Thyroid gland (tissue), 4 donors: ENCODE results near the gene LRRFIP2. TPM values are rescaled to one million over a fixed set of nuclear protein-coding genes. Genes with fewer than 3 reads are reported as not detected.
A peak's percentile ranks its signal among the peaks of the same experiment; 100 is the strongest.

ENCODE experiments used
- DNase-seq, 2 donors: peaks; one replicate each; pipeline ENCODE4 v3.0.0-alpha.2; 2019
- H3K27ac ChIP-seq, 3 donors: fragments of 200-600 bp; sonication (generic); 1 replicate in 2 of 3; 2 replicates in 1 of 3; pipeline ENCODE4 v1.5.1; 2016 to 2019; ENCODE audit warnings: mild to moderate bottlenecking in 1 of 3, moderate library complexity in 1 of 3
- H3K27me3 ChIP-seq: fragments of 200-600 bp; sonication (generic); one replicate; pipeline ENCODE4 v1.5.1; 2019
- H3K36me3 ChIP-seq, 2 donors: fragments of 200-600 bp; sonication (generic); one replicate each; pipeline ENCODE4 v1.5.1; 2016 to 2019
- H3K4me1 ChIP-seq, 2 donors: fragments of 200-600 bp; sonication (generic); one replicate each; pipeline ENCODE4 v1.5.1; 2017 to 2019
- H3K4me3 ChIP-seq, 3 donors: fragments of 200-600 bp; sonication (generic); replicated peaks in 1 of 3; 1 replicate in 2 of 3; 2 replicates in 1 of 3; pipeline ENCODE4 v1.5.1; 2016; ENCODE audit warnings: mild to moderate bottlenecking in 1 of 3
- H3K9me3 ChIP-seq: fragments of 200-600 bp; sonication (generic); one replicate; pipeline ENCODE4 v1.5.1; 2017
- POLR2A ChIP-seq, 2 donors: fragments of 450-650 bp; IDR thresholded peaks; one replicate each; pipeline ENCODE4 v1.6.1; 2017; ENCODE audit warnings: antibody characterized with exemption in 2 of 2, mild to moderate bottlenecking in 2 of 2, moderate library complexity in 1 of 2
- WGBS, 2 donors: methylation state at CpG; one replicate each; pipeline ENCODE4 v1.1.5; 2017; 5-methylcytosine and 5-hydroxymethylcytosine counted together
- intact Hi-C: fragments of 100-400 bp; cut with DNase I; formaldehyde crosslinking; loops from one replicate; pipeline ENCODE4 v1.15.1; 2023
- total RNA-seq, 4 donors: library from RNA; depleted of rRNA; stranded (reverse); fragments of >200 nt; gene quantifications; one replicate each; pipeline ENCODE4 v1.2.3, GENCODE V29; 2016
- TF ChIP-seq, protein P1 (sequence below), 6 experiments: fragments of 200-600 bp in 3 of 6; fragments of 450-650 bp in 3 of 6; sonication (generic) in 3 of 6; IDR thresholded peaks; one replicate each; pipeline ENCODE4 v1.5.1; 2016 to 2019; ENCODE audit warnings: antibody characterized with exemption in 6 of 6, mild to moderate bottlenecking in 2 of 6, inconsistent platforms in 1 of 6, moderate library complexity in 1 of 6

The LRRFIP2 gene
- total RNA-seq, 4 donors from 2014 or later = 86.4 to 147 (median 93.8) TPM

GRCh38 chr3:37145611-37146010 lies 28.8 kb downstream of the LRRFIP2 start:
- H3K36me3 ChIP-seq = peaks cover 0 to 2% of the 10 kb centered on the region in 2 donors
- no peaks in the 10 kb centered on the region for H3K27me3 ChIP-seq
- H3K9me3 ChIP-seq = no peaks in the 10 kb centered on the region
- intact Hi-C loops = no loop called here
- 44 to 47% methylated on average over 2 of the region's 2 CpGs for WGBS, 2 donors
- TF ChIP-seq, protein P1, sequence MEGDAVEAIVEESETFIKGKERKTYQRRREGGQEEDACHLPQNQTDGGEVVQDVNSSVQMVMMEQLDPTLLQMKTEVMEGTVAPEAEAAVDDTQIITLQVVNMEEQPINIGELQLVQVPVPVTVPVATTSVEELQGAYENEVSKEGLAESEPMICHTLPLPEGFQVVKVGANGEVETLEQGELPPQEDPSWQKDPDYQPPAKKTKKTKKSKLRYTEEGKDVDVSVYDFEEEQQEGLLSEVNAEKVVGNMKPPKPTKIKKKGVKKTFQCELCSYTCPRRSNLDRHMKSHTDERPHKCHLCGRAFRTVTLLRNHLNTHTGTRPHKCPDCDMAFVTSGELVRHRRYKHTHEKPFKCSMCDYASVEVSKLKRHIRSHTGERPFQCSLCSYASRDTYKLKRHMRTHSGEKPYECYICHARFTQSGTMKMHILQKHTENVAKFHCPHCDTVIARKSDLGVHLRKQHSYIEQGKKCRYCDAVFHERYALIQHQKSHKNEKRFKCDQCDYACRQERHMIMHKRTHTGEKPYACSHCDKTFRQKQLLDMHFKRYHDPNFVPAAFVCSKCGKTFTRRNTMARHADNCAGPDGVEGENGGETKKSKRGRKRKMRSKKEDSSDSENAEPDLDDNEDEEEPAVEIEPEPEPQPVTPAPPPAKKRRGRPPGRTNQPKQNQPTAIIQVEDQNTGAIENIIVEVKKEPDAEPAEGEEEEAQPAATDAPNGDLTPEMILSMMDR (IDR thresholded peaks at IDR 0.05) = no peak
- no peak for TF ChIP-seq POLR2A (IDR thresholded peaks at IDR 0.05)
- no peak for DNase-seq
- H3K4me3 ChIP-seq = no peak overlapping the region
- peaks cover 15 to 21% of the 10 kb centered on the region in 2 donors for H3K4me1 ChIP-seq
- peak overlapping the region in 1 of 3 donors; percentile 24 for H3K27ac ChIP-seq

GRCh38 chr3:37144806-37145205 lies 29.6 kb downstream of the LRRFIP2 start:
- Histone ChIP-seq H3K4me1 (peaks cover 15 to 21% of the 10 kb centered on the region in 2 donors), H3K27ac (peak overlapping the region in 2 of 3 donors; percentile 16 to 24), H3K36me3 (peaks cover 0 to 2% of the 10 kb centered on the region in 2 donors), H3K9me3 (no peaks in the 10 kb centered on the region), H3K27me3 (no peaks in the 10 kb centered on the region), H3K4me3 (no peak overlapping the region)
- TF ChIP-seq, protein P1 (IDR thresholded peaks at IDR 0.05) = no peak
- TF ChIP-seq POLR2A (IDR thresholded peaks at IDR 0.05) = no peak
- no peak for DNase-seq
- intact Hi-C loops = no loop called here

GRCh38 chr3:37143821-37144220 lies 30.6 kb downstream of the LRRFIP2 start:
- TF ChIP-seq, protein P1 (IDR thresholded peaks at IDR 0.05) = no peak
- TF ChIP-seq POLR2A (IDR thresholded peaks at IDR 0.05) = no peak
- Histone ChIP-seq H3K27ac (no peak overlapping the region), H3K4me1 (peaks cover 15 to 24% of the 10 kb centered on the region in 2 donors), H3K36me3 (peaks cover 0 to 2% of the 10 kb centered on the region in 2 donors), H3K9me3 (no peaks in the 10 kb centered on the region), H3K4me3 (no peak overlapping the region), H3K27me3 (no peaks in the 10 kb centered on the region)
- WGBS, 2 donors = 92 to 93% methylated on average over 9 of the region's 9 CpGs
- intact Hi-C loops = no loop called here
- DNase-seq = no peak

GRCh38 chr3:37141676-37142075 lies 32.7 kb downstream of the LRRFIP2 start:
- H3K9me3 ChIP-seq = no peaks in the 10 kb centered on the region
- H3K27me3 ChIP-seq = no peaks in the 10 kb centered on the region
- H3K27ac ChIP-seq = no peak overlapping the region
- 82 to 93% methylated on average over 3 of the region's 3 CpGs for WGBS, 2 donors
- no peak overlapping the region for H3K4me3 ChIP-seq
- peaks cover 15 to 25% of the 10 kb centered on the region in 2 donors for H3K4me1 ChIP-seq
- intact Hi-C loops = no loop called here
- DNase-seq = no peak
- H3K36me3 ChIP-seq = no peaks in the 10 kb centered on the region
- TF ChIP-seq, protein P1 (IDR thresholded peaks at IDR 0.05) = no peak
- no peak for TF ChIP-seq POLR2A (IDR thresholded peaks at IDR 0.05)

GRCh38 chr3:37140899-37141541 lies 33.4 kb downstream of the LRRFIP2 start:
- Histone ChIP-seq H3K27ac (no peak overlapping the region), H3K4me1 (peaks cover 15 to 23% of the 10 kb centered on the region in 2 donors), H3K27me3 (no peaks in the 10 kb centered on the region), H3K4me3 (no peak overlapping the region), H3K9me3 (no peaks in the 10 kb centered on the region), H3K36me3 (no peaks in the 10 kb centered on the region)
- WGBS, 2 donors = 97 to 100% methylated on average over 3 of the region's 3 CpGs
- no peak for TF ChIP-seq POLR2A (IDR thresholded peaks at IDR 0.05)
- TF ChIP-seq, protein P1 (IDR thresholded peaks at IDR 0.05) = no peak
- no peak for DNase-seq
- intact Hi-C loops = no loop called here
